ENCODE results near the gene ASIC2.

ASIC2 gene

DNA sequence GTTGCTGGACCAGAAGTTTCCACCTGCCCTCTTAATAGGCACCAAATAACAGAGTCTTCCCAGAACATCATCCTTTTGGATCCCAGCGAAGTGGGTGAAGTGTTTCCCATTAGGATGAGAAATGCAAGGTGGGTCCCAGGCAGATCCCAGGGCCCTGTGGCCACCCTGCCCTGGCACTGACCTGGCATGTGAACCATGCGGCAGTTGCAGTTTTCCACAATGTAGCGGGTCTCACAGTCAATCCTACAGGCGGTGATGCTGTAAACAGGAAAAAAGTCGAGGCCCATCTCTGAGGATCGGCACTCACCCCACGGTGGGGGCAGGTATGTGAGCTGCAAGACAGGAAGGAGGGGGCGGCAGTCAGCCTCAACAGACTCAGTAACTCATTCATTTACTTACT, 265.0 kb downstream of the ASIC2 start:
- H2AFZ ChIP-seq (ENCODE audit: low read length): no peak overlapping the region
- no peaks in the 10 kb centered on the region for H3K27me3 ChIP-seq (ENCODE audit: insufficient read depth, low read length)
- H3K27ac ChIP-seq (ENCODE audit: low read depth, low read length, poor library complexity, severe bottlenecking): no peak overlapping the region
- H3K9me2 ChIP-seq (ENCODE audit: low read depth, low read length): no peaks in the 10 kb centered on the region
- no peak overlapping the region for H3K4me3 ChIP-seq (ENCODE audit: low read depth, low read length, poor library complexity, severe bottlenecking)
- H3F3A ChIP-seq (ENCODE audit: insufficient read depth, low read length): no peaks in the 10 kb centered on the region
- TF ChIP-seq EZH2 (IDR thresholded peaks at IDR 0.05; ENCODE audit: borderline replicate concordance, low read length): no peak
- no peak for TF ChIP-seq CTCF (IDR thresholded peaks at IDR 0.05; ENCODE audit: low read length)
- H3K9me3 ChIP-seq (ENCODE audit: low read length): no peaks in the 10 kb centered on the region
- no peaks in the 10 kb centered on the region for H3K36me3 ChIP-seq (ENCODE audit: insufficient read depth, low read length)
- H3K4me2 ChIP-seq (ENCODE audit: low read length): no peak overlapping the region
- no peaks in the 10 kb centered on the region for H4K20me1 ChIP-seq (ENCODE audit: insufficient read depth, low read length)
- no peaks in the 10 kb centered on the region for H3K4me1 ChIP-seq (ENCODE audit: insufficient read depth, low read length, severe bottlenecking)
- no peaks in the 10 kb centered on the region for H3K79me2 ChIP-seq (ENCODE audit: insufficient read depth, low read length)
- H3K9ac ChIP-seq (ENCODE audit: low read length): no peak overlapping the region

- no peak overlapping the region for H3K4me3 ChIP-seq (ENCODE audit: low read depth, low read length, poor library complexity, severe bottlenecking)
- no peaks in the 10 kb centered on the region for H3K4me1 ChIP-seq (ENCODE audit: insufficient read depth, low read length, severe bottlenecking)
- H3K79me2 ChIP-seq (ENCODE audit: insufficient read depth, low read length): no peaks in the 10 kb centered on the region
- H3K9ac ChIP-seq (ENCODE audit: low read length): no peak overlapping the region
- no peaks in the 10 kb centered on the region for H3K27me3 ChIP-seq (ENCODE audit: insufficient read depth, low read length)
- no peaks in the 10 kb centered on the region for H3K36me3 ChIP-seq (ENCODE audit: insufficient read depth, low read length)
- H3F3A ChIP-seq (ENCODE audit: insufficient read depth, low read length): no peaks in the 10 kb centered on the region
- no peak overlapping the region for H2AFZ ChIP-seq (ENCODE audit: low read length)
- no peak overlapping the region for H3K27ac ChIP-seq (ENCODE audit: low read depth, low read length, poor library complexity, severe bottlenecking)
- H3K9me2 ChIP-seq (ENCODE audit: low read depth, low read length): no peaks in the 10 kb centered on the region
- no peaks in the 10 kb centered on the region for H3K9me3 ChIP-seq (ENCODE audit: low read length)
- TF ChIP-seq CTCF (IDR thresholded peaks at IDR 0.05; ENCODE audit: low read length) (no peak), EZH2 (IDR thresholded peaks at IDR 0.05; ENCODE audit: borderline replicate concordance, low read length) (no peak)
- no peak overlapping the region for H3K4me2 ChIP-seq (ENCODE audit: low read length)
- H4K20me1 ChIP-seq (ENCODE audit: insufficient read depth, low read length): no peaks in the 10 kb centered on the region
These were observed 268.2 kb downstream of the ASIC2 start for GRCh38 chr17:33024688-33025486.

- Histone ChIP-seq H3K4me2 (ENCODE audit: low read length) (no peak overlapping the region), H2AFZ (ENCODE audit: low read length) (no peak overlapping the region), H4K20me1 (ENCODE audit: insufficient read depth, low read length) (no peaks in the 10 kb centered on the region), H3K27ac (ENCODE audit: low read depth, low read length, poor library complexity, severe bottlenecking) (no peak overlapping the region), H3K9me3 (ENCODE audit: low read length) (no peaks in the 10 kb centered on the region), H3F3A (ENCODE audit: insufficient read depth, low read length) (no peaks in the 10 kb centered on the region), H3K4me1 (ENCODE audit: insufficient read depth, low read length, severe bottlenecking) (no peaks in the 10 kb centered on the region), H3K27me3 (ENCODE audit: insufficient read depth, low read length) (no peaks in the 10 kb centered on the region), H3K79me2 (ENCODE audit: insufficient read depth, low read length) (no peaks in the 10 kb centered on the region), H3K36me3 (ENCODE audit: insufficient read depth, low read length) (no peaks in the 10 kb centered on the region), H3K9ac (ENCODE audit: low read length) (no peak overlapping the region), H3K4me3 (ENCODE audit: low read depth, low read length, poor library complexity, severe bottlenecking) (no peak overlapping the region), H3K9me2 (ENCODE audit: low read depth, low read length) (no peaks in the 10 kb centered on the region)
- no peak for TF ChIP-seq EZH2 (IDR thresholded peaks at IDR 0.05; ENCODE audit: borderline replicate concordance, low read length)
These were observed 269.3 kb downstream of the ASIC2 start for GRCh38 chr17:33023790-33024189.

Measured in OCI-LY1 (cell line).